Measurements from ENCODE around the gene KLK2. TPM values are rescaled to one million over a fixed set of nuclear protein-coding genes. Genes with fewer than 3 reads are reported as not detected.
A peak's percentile ranks its signal among the peaks of the same experiment; 100 is the strongest.

KLK2 gene
- polyA plus RNA-seq, 1 experiment, result not detected

DNA sequence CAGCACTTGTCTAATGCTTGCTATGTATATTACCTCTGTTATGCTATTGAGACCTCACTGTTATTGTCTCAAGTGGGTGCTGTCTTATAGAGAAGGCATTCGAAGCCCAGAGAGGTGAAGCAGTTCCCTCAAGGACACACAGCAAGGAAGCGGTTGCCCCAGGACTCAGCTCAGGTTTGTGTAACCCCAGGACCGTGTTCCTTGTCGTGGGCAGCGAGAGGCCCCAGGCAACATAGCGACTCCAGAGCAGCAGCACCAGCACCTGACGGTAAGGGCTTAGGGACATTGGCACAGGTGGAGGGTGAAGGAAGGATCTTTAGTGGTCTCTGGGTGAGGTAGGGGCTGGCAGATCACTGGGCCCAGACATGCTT, 42.2 kb upstream of the KLK2 start:
- DNase-seq (ENCODE audit: low read depth), result no peak

DNA sequence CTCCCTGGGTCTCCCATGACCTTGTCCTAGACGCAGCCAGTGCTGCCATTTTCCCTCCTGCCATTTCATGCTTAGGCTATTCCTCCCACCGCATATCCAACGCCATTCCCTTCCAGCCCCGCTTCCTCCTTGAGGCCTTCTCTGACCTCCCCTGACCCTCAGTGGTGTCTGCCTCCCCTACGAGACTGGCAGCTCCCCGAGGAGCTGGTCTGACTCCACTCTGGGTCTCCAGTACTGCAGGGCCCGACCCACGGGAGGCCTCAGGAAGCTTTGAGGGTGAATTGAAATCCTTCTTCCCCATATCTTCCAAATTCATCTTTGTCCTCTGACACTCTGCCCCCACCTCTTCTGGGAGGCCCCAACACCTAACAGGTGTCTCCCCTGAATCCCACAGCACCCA, 40.6 kb upstream of the KLK2 start:
- no peak overlapping the region for H3K4me3 ChIP-seq (ENCODE audit: low read depth, low read length)
- TF ChIP-seq, protein P1, sequence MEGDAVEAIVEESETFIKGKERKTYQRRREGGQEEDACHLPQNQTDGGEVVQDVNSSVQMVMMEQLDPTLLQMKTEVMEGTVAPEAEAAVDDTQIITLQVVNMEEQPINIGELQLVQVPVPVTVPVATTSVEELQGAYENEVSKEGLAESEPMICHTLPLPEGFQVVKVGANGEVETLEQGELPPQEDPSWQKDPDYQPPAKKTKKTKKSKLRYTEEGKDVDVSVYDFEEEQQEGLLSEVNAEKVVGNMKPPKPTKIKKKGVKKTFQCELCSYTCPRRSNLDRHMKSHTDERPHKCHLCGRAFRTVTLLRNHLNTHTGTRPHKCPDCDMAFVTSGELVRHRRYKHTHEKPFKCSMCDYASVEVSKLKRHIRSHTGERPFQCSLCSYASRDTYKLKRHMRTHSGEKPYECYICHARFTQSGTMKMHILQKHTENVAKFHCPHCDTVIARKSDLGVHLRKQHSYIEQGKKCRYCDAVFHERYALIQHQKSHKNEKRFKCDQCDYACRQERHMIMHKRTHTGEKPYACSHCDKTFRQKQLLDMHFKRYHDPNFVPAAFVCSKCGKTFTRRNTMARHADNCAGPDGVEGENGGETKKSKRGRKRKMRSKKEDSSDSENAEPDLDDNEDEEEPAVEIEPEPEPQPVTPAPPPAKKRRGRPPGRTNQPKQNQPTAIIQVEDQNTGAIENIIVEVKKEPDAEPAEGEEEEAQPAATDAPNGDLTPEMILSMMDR (IDR thresholded peaks at IDR 0.05; ENCODE audit: insufficient read depth, low read depth, low read length), result no peak
- ChIA-PET CTCF (interaction anchor here (0.5 kb wide), 1 partner anchor 13 kb away, joined by 3 read pairs; no protein-coding TSS in a partner anchor), POLR2A (no interaction called here)
- no peaks in the 10 kb centered on the region for H3K27me3 ChIP-seq (ENCODE audit: control insufficient read depth, insufficient read depth, low read length)
- no peaks in the 10 kb centered on the region for H3K36me3 ChIP-seq (ENCODE audit: control insufficient read depth, insufficient read depth, low read length)
- no peak for DNase-seq (ENCODE audit: low read depth)

More for the DNA sequence above, 42.2 kb upstream of the KLK2 start:
- Histone ChIP-seq H3K4me3 (ENCODE audit: low read depth, low read length) (no peak overlapping the region), H3K27me3 (ENCODE audit: control insufficient read depth, insufficient read depth, low read length) (no peaks in the 10 kb centered on the region), H3K36me3 (ENCODE audit: control insufficient read depth, insufficient read depth, low read length) (no peaks in the 10 kb centered on the region)
- ChIA-PET POLR2A (no interaction called here), CTCF (no interaction called here)
- TF ChIP-seq, protein P1 (IDR thresholded peaks at IDR 0.05; ENCODE audit: insufficient read depth, low read depth, low read length), result no peak

- Histone ChIP-seq H3K27me3 (ENCODE audit: control insufficient read depth, insufficient read depth, low read length) (no peaks in the 10 kb centered on the region), H3K4me3 (ENCODE audit: low read depth, low read length) (no peak within 1 kb of the TSS), H3K36me3 (ENCODE audit: control insufficient read depth, insufficient read depth, low read length) (no peaks in the 10 kb centered on the region)
- TF ChIP-seq, protein P1 (IDR thresholded peaks at IDR 0.05; ENCODE audit: insufficient read depth, low read depth, low read length), result no peak
- ChIA-PET CTCF (interaction anchor here (0.5 kb wide), 1 partner anchor 13 kb away, joined by 3 read pairs; no protein-coding TSS in a partner anchor), POLR2A (no interaction called here)
- DNase-seq (ENCODE audit: low read depth), result no peak
These were observed 40.0 kb upstream of the KLK2 start, which contains the start of gene KLK15 for GRCh38 chr19:50833117-50833801. Gene KLK15, minus strand, starts transcription at chr19:50833574. Its CDS starts 2,082 bp downstream, at chr19:50831492.

- CTCF ChIA-PET, result no interaction called here
- H3K36me3 ChIP-seq (ENCODE audit: control insufficient read depth, insufficient read depth, low read length), result no peaks in the 10 kb centered on the region
- no peak for DNase-seq (ENCODE audit: low read depth)
- H3K27me3 ChIP-seq (ENCODE audit: control insufficient read depth, insufficient read depth, low read length), result no peaks in the 10 kb centered on the region
- TF ChIP-seq, protein P1 (IDR thresholded peaks at IDR 0.05; ENCODE audit: insufficient read depth, low read depth, low read length), result no peak
- POLR2A ChIA-PET, result no interaction called here
- no peak overlapping the region for H3K4me3 ChIP-seq (ENCODE audit: low read depth, low read length)
These were observed 39.5 kb upstream of the KLK2 start for GRCh38 chr19:50833802-50834167.

- TF ChIP-seq, protein P1 (IDR thresholded peaks at IDR 0.05; ENCODE audit: insufficient read depth, low read depth, low read length), result no peak
- DNase-seq (ENCODE audit: low read depth), result no peak
- CTCF ChIA-PET, result no interaction called here
- Histone ChIP-seq H3K36me3 (ENCODE audit: control insufficient read depth, insufficient read depth, low read length) (no peaks in the 10 kb centered on the region), H3K27me3 (ENCODE audit: control insufficient read depth, insufficient read depth, low read length) (no peaks in the 10 kb centered on the region), H3K4me3 (ENCODE audit: low read depth, low read length) (peak overlapping the region; percentile 49)
- POLR2A ChIA-PET, result no interaction called here
These were observed 38.0 kb upstream of the KLK2 start for GRCh38 chr19:50835103-50835784.
